ENCODE data around the gene SNRPA1.

SNRPA1 gene

GRCh38 chr15:101313041-101313761 is 18.2 kb upstream of the SNRPA1 start:
- no peak for DNase-seq (ENCODE audit: low read depth)
- TF ChIP-seq, protein P1, sequence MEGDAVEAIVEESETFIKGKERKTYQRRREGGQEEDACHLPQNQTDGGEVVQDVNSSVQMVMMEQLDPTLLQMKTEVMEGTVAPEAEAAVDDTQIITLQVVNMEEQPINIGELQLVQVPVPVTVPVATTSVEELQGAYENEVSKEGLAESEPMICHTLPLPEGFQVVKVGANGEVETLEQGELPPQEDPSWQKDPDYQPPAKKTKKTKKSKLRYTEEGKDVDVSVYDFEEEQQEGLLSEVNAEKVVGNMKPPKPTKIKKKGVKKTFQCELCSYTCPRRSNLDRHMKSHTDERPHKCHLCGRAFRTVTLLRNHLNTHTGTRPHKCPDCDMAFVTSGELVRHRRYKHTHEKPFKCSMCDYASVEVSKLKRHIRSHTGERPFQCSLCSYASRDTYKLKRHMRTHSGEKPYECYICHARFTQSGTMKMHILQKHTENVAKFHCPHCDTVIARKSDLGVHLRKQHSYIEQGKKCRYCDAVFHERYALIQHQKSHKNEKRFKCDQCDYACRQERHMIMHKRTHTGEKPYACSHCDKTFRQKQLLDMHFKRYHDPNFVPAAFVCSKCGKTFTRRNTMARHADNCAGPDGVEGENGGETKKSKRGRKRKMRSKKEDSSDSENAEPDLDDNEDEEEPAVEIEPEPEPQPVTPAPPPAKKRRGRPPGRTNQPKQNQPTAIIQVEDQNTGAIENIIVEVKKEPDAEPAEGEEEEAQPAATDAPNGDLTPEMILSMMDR (IDR thresholded peaks at IDR 0.05; ENCODE audit: control insufficient read depth, extremely low read depth, insufficient read depth) = no peak
- no peak overlapping the region for H3K4me3 ChIP-seq (ENCODE audit: low read depth, low read length)

DNA sequence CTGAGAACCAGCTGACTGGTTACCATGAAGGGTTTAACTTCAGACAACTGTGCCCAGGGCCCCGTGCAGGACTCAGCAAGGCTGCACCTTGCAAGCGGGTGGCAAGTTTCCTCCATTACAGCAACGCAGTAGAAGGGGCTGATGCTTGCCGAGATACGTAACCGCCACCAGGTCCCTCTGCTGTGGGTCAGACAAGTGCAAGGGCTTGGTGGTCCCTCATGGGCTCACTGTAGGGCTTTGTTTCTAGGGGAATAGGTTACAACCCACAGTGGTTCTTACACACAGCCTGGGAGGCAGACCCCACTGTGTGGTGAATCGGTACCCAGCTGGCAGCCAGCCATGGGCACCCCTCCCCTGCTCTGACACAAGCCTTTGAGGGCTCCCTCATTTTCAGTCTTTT is 15.5 kb upstream of the SNRPA1 start:
- TF ChIP-seq, protein P1 (IDR thresholded peaks at IDR 0.05; ENCODE audit: control insufficient read depth, extremely low read depth, insufficient read depth) = no peak
- H3K4me3 ChIP-seq (ENCODE audit: low read depth, low read length) = no peak overlapping the region
- no peak for DNase-seq (ENCODE audit: low read depth)

DNA sequence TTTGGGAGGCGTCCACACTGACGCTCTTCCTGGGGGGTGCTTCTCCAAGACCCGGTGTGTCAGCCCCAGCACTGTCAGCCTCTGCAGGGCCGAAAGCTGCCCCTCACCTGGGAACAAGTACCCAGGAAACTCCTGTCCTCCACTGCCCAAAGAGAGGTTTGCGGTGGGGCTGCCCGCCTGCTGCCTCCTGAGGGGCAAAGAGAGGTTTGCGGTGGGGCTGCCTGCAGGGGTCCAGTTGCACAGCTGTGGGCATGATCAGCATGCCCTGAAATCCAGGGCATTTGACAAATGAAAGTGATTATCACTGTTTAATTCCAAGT is 15.1 kb upstream of the SNRPA1 start:
- H3K4me3 ChIP-seq (ENCODE audit: low read depth, low read length) = no peak overlapping the region
- no peak for DNase-seq (ENCODE audit: low read depth)
- TF ChIP-seq, protein P1 (IDR thresholded peaks at IDR 0.05; ENCODE audit: control insufficient read depth, extremely low read depth, insufficient read depth) = no peak

DNA sequence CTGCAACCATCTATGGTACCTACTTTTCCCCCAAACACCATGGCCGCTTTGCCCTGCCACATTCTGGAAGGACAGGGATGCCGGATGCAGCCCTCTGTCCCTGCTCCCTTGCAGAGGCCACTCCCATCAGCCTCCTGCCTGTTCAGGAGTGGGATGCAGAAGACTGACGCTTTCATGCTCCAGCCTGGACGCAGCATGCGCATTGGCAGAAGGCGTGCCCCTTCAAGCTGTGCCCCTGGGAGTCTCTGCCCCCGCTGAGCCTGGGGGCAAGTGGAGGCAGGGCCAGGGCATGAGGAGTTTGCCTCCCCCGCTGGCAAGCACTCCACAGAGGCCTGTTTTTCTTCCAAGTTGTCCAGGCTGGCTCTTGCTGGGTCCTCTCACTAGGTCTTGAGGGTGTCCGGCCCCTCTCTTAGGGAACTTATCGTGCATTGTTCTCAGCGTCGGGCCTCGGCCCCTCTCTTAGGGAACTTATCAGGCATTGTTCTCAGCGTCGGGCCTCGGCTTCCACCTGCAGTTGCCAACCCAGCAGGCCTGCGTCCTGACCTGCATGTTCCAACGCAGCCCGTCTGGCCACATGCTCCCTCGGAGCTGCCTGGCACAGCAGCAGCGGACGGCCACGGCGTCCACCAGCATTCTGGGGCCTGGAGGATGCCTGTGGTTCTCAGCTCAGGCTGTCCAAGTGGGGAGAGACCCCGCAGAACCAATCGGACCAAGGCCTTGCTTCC is 14.6 kb upstream of the SNRPA1 start:
- TF ChIP-seq, protein P1 (IDR thresholded peaks at IDR 0.05; ENCODE audit: control insufficient read depth, extremely low read depth, insufficient read depth) = no peak
- DNase-seq (ENCODE audit: low read depth) = no peak
- H3K4me3 ChIP-seq (ENCODE audit: low read depth, low read length) = no peak overlapping the region

GRCh38 chr15:101308604-101309435 is 13.8 kb upstream of the SNRPA1 start:
- H3K4me3 ChIP-seq (ENCODE audit: low read depth, low read length) = no peak overlapping the region
- TF ChIP-seq, protein P1 (IDR thresholded peaks at IDR 0.05; ENCODE audit: control insufficient read depth, extremely low read depth, insufficient read depth) = no peak
- DNase-seq (ENCODE audit: low read depth) = no peak

DNA sequence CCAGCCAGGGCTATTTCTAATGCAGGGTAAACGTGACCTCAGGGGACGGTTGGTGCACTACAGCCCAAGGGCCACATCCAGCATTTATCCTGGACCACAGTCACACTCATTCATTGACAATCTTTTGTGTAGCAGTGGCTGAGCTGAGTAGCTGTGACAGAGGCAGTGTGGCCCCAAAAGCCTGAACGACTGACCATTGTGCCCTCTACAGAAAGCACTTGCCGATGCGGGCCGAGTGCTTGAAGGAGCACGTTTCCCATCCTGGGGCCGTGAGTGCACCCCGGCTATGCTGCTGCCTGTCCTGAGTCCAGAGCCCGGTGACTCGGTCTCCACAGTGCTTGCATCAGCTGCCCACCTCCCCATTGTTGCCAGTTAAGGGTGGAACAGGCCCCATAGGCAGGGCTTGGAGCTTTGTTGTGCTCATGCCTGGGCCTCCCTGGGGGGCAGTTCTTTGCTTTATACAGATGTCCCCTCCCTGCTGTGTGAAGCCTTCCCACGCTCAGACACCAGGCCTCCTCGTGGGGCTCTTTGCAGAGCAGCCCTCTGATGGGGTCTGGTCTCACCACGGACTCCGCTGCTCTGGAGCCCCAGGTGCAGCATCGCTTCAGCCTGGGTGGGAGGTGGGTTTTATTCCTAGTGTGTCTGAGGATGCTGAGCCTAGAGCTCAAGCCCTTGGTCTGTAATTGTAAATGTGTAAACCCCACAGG is 13.0 kb upstream of the SNRPA1 start:
- no peak for DNase-seq (ENCODE audit: low read depth)
- no peak overlapping the region for H3K4me3 ChIP-seq (ENCODE audit: low read depth, low read length)
- TF ChIP-seq, protein P1 (IDR thresholded peaks at IDR 0.05; ENCODE audit: control insufficient read depth, extremely low read depth, insufficient read depth) = no peak
